ENCODE results near the gene LPIN2. TPM values are rescaled to one million over a fixed set of nuclear protein-coding genes. Genes with fewer than 3 reads are reported as not detected.

Gene LPIN2
- total RNA-seq, 1 donor from 2014 or later: 6.3 TPM

DNA sequence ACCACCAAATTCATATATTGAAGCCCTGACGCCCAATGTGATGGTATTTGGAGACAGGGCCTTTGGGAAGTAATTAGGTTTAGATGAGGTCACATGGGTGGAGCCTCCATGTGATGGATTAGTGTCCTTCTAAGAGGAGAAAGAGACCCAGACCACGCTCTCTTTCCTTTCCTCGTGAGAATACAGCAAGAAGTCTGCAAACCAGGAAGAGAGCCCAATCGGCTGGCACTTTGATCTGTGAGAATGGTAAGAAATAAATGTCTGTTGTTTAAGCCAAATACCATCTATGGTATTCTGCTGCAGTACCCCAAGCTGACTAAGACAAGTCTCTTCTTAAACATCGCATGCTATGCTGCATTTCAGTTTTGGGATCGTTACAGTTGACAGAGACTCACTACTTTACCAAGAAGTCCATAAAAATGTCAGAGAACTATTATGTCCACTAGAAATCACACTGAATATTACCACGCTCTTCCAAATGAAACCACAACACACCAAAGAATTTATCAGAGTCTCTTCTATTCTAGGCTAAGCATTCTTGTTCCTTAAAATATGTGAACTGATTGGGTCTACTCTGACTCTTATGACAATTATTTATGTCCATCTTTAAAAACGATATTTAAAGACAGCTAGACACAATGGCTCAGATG lies 48.5 kb downstream of the LPIN2 start:
- TF ChIP-seq, protein P1, sequence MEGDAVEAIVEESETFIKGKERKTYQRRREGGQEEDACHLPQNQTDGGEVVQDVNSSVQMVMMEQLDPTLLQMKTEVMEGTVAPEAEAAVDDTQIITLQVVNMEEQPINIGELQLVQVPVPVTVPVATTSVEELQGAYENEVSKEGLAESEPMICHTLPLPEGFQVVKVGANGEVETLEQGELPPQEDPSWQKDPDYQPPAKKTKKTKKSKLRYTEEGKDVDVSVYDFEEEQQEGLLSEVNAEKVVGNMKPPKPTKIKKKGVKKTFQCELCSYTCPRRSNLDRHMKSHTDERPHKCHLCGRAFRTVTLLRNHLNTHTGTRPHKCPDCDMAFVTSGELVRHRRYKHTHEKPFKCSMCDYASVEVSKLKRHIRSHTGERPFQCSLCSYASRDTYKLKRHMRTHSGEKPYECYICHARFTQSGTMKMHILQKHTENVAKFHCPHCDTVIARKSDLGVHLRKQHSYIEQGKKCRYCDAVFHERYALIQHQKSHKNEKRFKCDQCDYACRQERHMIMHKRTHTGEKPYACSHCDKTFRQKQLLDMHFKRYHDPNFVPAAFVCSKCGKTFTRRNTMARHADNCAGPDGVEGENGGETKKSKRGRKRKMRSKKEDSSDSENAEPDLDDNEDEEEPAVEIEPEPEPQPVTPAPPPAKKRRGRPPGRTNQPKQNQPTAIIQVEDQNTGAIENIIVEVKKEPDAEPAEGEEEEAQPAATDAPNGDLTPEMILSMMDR (IDR thresholded peaks at IDR 0.05; ENCODE audit: insufficient read depth, low read length, severe bottlenecking): no peak
- no peaks in the 10 kb centered on the region for H3K36me3 ChIP-seq (ENCODE audit: control insufficient read depth, insufficient read depth, low read length)
- FAIRE-seq: no peak
- no peaks in the 10 kb centered on the region for H3K27me3 ChIP-seq (ENCODE audit: control insufficient read depth, insufficient read depth, low read length)
- no peak for DNase-seq (ENCODE audit: low read depth)
- H3K4me3 ChIP-seq (ENCODE audit: low read depth, low read length): no peak overlapping the region

Other genes starting within 250 kb of the LPIN2 start
- 0.38 and 1.3 TPM in 2 replicates for gene EMILIN2, start 166.1 kb downstream of the LPIN2 start, total RNA-seq
- gene MYOM1, start 206.8 kb upstream of the LPIN2 start, total RNA-seq: 0.26 and 0.38 TPM in 2 replicates
- 702 and 937 TPM in 2 replicates for gene MYL12A, start 234.7 kb upstream of the LPIN2 start, total RNA-seq
- 610 and 649 TPM in 2 replicates for gene MYL12B, start 249.0 kb upstream of the LPIN2 start, total RNA-seq